HepG2 (cell line): ENCODE measurements around the gene EFCAB14. TPM values are rescaled to one million over a fixed set of nuclear protein-coding genes. Genes with fewer than 3 reads are reported as not detected.

Experiments used
- ARNT2 ChIP-seq: sonication (generic); formaldehyde crosslinking; IDR thresholded peaks from 2 replicates; pipeline ENCODE4 v1.8.0; 2022; ENCODE audit warnings: mild to moderate bottlenecking, low read depth, missing genetic modification reagents, moderate library complexity
- ATF5 ChIP-seq: sonication (generic); formaldehyde crosslinking; IDR thresholded peaks from 2 replicates; pipeline ENCODE4 v1.4.0; 2020; ENCODE audit warnings: mild to moderate bottlenecking, low read depth, missing genetic modification reagents
- DR1 ChIP-seq: sonication (generic); formaldehyde crosslinking; IDR thresholded peaks from 2 replicates; pipeline ENCODE4 v1.8.0; 2021; ENCODE audit warnings: mild to moderate bottlenecking, missing genetic modification reagents, inconsistent platforms
- FOXP4 ChIP-seq: sonication (generic); formaldehyde crosslinking; IDR thresholded peaks from 2 replicates; pipeline ENCODE4 v1.4.0; 2020; ENCODE audit warnings: missing genetic modification reagents
- GLI4 ChIP-seq: sonication (generic); formaldehyde crosslinking; IDR thresholded peaks from 2 replicates; pipeline ENCODE4 v1.5.1; 2020; ENCODE audit warnings: missing genetic modification reagents, mild to moderate bottlenecking, moderate library complexity, borderline replicate concordance
- HCFC1 ChIP-seq: fragments of 150-350 bp; IDR thresholded peaks from 2 replicates; pipeline ENCODE4 v1.6.1; 2014; ENCODE audit warnings: low read depth, low read length
- KAT2B ChIP-seq: fragments of 150-350 bp; IDR thresholded peaks from 2 replicates; pipeline ENCODE4 v1.6.1; 2014; ENCODE audit warnings: low read depth, low read length, borderline replicate concordance
- KDM4B ChIP-seq: sonication (generic); formaldehyde crosslinking; IDR thresholded peaks from 2 replicates; pipeline ENCODE4 v1.4.0; 2020; ENCODE audit warnings: missing genetic modification reagents
- KLF13 ChIP-seq: sonication (generic); formaldehyde crosslinking; IDR thresholded peaks from 2 replicates; pipeline ENCODE4 v1.4.0; 2020; ENCODE audit warnings: mild to moderate bottlenecking, missing genetic modification reagents
- RARG ChIP-seq: sonication (generic); formaldehyde crosslinking; IDR thresholded peaks from 2 replicates; pipeline ENCODE4 v1.4.0; 2020; ENCODE audit warnings: low read depth, mild to moderate bottlenecking, missing genetic modification reagents
- RCOR2 ChIP-seq: IDR thresholded peaks from 2 replicates; pipeline ENCODE4 v1.6.1; 2016; ENCODE audit warnings: missing biosample characterization, missing genetic modification reagents
- SRF ChIP-seq: IDR thresholded peaks from 2 replicates; pipeline ENCODE4 v1.6.1; 2011; ENCODE audit warnings: mild to moderate bottlenecking, low read depth, low read length, moderate library complexity
- TBL1XR1 ChIP-seq: fragments of 150-350 bp; IDR thresholded peaks from 2 replicates; pipeline ENCODE4 v1.6.1; 2014; ENCODE audit warnings: borderline replicate concordance, low read length; ENCODE audit not compliant: partially characterized antibody
- TFAP4 ChIP-seq: sonication (generic); IDR thresholded peaks from 2 replicates; pipeline ENCODE4 v1.6.1; 2016; ENCODE audit warnings: low read depth, borderline replicate concordance
- ZFP36 ChIP-seq: fragments of 150-350 bp; IDR thresholded peaks from 2 replicates; pipeline ENCODE4 v1.6.1; 2018; ENCODE audit warnings: borderline replicate concordance, low read length, low read depth; ENCODE audit not compliant: partially characterized antibody
- ZHX1 ChIP-seq: sonication (generic); formaldehyde crosslinking; IDR thresholded peaks from 2 replicates; pipeline ENCODE4 v1.8.1; 2022; ENCODE audit warnings: low read depth, mild to moderate bottlenecking, missing genetic modification reagents
- ZNF24 ChIP-seq: fragments of 450-650 bp; IDR thresholded peaks from 2 replicates; pipeline ENCODE4 v1.6.1; 2017; ENCODE audit warnings: antibody characterized with exemption, mild to moderate bottlenecking
- ZNF256 ChIP-seq: sonication (generic); formaldehyde crosslinking; conservative IDR thresholded peaks from 2 replicates; pipeline ENCODE4 v1.4.0; 2020; ENCODE audit warnings: missing genetic modification reagents
- ZNF512 ChIP-seq: sonication (generic); formaldehyde crosslinking; IDR thresholded peaks from 2 replicates; pipeline ENCODE4 v1.4.0; 2020; ENCODE audit warnings: mild to moderate bottlenecking, missing genetic modification reagents
- ZNF768 ChIP-seq: sonication (generic); formaldehyde crosslinking; IDR thresholded peaks from 2 replicates; pipeline ENCODE4 v1.4.0; 2020; ENCODE audit warnings: missing genetic modification reagents
- ZSCAN20 ChIP-seq: sonication (generic); formaldehyde crosslinking; IDR thresholded peaks from 2 replicates; pipeline ENCODE4 v1.4.0; 2020; ENCODE audit warnings: missing genetic modification reagents, mild to moderate bottlenecking, borderline replicate concordance
- polyA plus RNA-seq, 8 experiments: library from polyadenylated mRNA; depleted of rRNA in 3 of 8; stranded (reverse) in 7 of 8; unstranded in 1 of 8; fragments of >200 nt; fragmentation: Illumina TruSeq in 4 of 8; extraction: Trizol in 4 of 8; gene quantifications; 2 replicates each; pipeline versions ENCODE4 v1.2.1 to v1.2.3, GENCODE V29; 2011 to 2016; ENCODE audit warnings: low read depth in 4 of 8, missing spikeins in 1 of 8, mixed read lengths in 1 of 8; ENCODE audit not compliant: insufficient read depth in 1 of 8
- total RNA-seq, 5 experiments: library from RNA; depleted of rRNA; stranded (reverse); fragments of >200 nt; fragmentation: Illumina TruSeq; extraction: Trizol; gene quantifications; 2 replicates each; pipeline ENCODE4 v1.2.3, GENCODE V29; 2016; ENCODE audit warnings: low read depth in 1 of 5

Gene EFCAB14
- total and polyA plus RNA-seq, 2 of the 13 experiments (the other 11 are each of a cell fraction or from before 2014, with no cell fraction given) = 13.4 to 17.9 TPM

GRCh38 chr1:46718727-46719622 is at the start of gene EFCAB14 (continued):
- TF ChIP-seq FOXP4 (CRISPR knock-in tag) (no peak), ZSCAN20 (CRISPR knock-in tag) (peak; percentile 25; the same call in 1 of the 2 replicates), RCOR2 (CRISPR knock-in tag) (no peak), KLF13 (CRISPR knock-in tag) (0 out of 2 replicates have a peak, but pooled peaks have one; percentile 46), ZFP36 (no peak), ZNF24 (no peak), KDM4B (CRISPR knock-in tag) (peak; percentile 69; the same call in 1 of the 2 replicates), DR1 (peak; percentile 66; the same call in 1 of the 2 replicates), GLI4 (CRISPR knock-in tag) (no peak), RARG (no peak), TBL1XR1 (no peak), ZHX1 (no peak), HCFC1 (peak; percentile 50; the same call in 1 of the 2 replicates), ATF5 (CRISPR knock-in tag) (no peak), ZNF512 (CRISPR knock-in tag) (no peak), ZNF256 (CRISPR knock-in tag) (no peak), SRF (no peak), KAT2B (no peak), TFAP4 (peak; percentile 57; the same call in 1 of the 2 replicates), ZNF768 (CRISPR knock-in tag) (peak; percentile 59), ARNT2 (CRISPR knock-in tag) (peak; percentile 82)
